Cardiac muscle cell (in vitro differentiated cells and primary cell): Measurements from ENCODE around the gene MAP2K7. TPM values are rescaled to one million over a fixed set of nuclear protein-coding genes. Genes with fewer than 3 reads are reported as not detected.
A peak's percentile ranks its signal among the peaks of the same experiment; 100 is the strongest.
"Not testable (repeated sequence)": the region's sequence is repeated elsewhere in the genome, so short reads cannot be mapped to it uniquely, and the experiment has no call there.

Experiments
- DNase-seq, 2 donors: peaks; one replicate each; pipeline versions ENCODE4 v3.0.0 to v3.0.0-alpha.2; 2010 to 2017; ENCODE audit warnings: low read depth in 1 of 2, low spot score in 1 of 2
- H3K27ac ChIP-seq: fragments of 200-600 bp; sonication (generic); 2 replicates; pipeline ENCODE4 v1.5.1; 2016
- H3K27me3 ChIP-seq: fragments of 200-600 bp; sonication (generic); 2 replicates; pipeline ENCODE4 v1.6.0; 2016; ENCODE audit warnings: control low read depth
- H3K36me3 ChIP-seq: fragments of 200-600 bp; sonication (generic); 2 replicates; pipeline ENCODE4 v1.5.1; 2016; ENCODE audit warnings: control low read depth
- H3K4me1 ChIP-seq: fragments of 200-600 bp; sonication (generic); 2 replicates; pipeline ENCODE4 v1.8.1; 2017; ENCODE audit warnings: low read depth, mild to moderate bottlenecking, mixed run types
- H3K4me3 ChIP-seq: fragments of 200-600 bp; sonication (generic); 2 replicates; pipeline ENCODE4 v1.5.1; 2016; ENCODE audit warnings: mild to moderate bottlenecking
- H3K9me3 ChIP-seq: fragments of 200-600 bp; sonication (generic); 2 replicates; pipeline ENCODE4 v1.5.1; 2017; ENCODE audit warnings: low read depth, mild to moderate bottlenecking, control low read depth
- polyA plus RNA-seq: library from polyadenylated mRNA; unstranded; fragments of >200 nt; fragmentation: Nextera tagmentation; extraction: Ambion mirVana; gene quantifications from 2 replicates; pipeline ENCODE4 v1.2.1, GENCODE V29; 2016
- total RNA-seq: library from RNA; depleted of rRNA; stranded (reverse); fragments of >200 nt; gene quantifications from 2 replicates; pipeline ENCODE4 v1.2.3, GENCODE V29; 2016
- TF ChIP-seq, protein P1 (sequence below): IDR thresholded peaks from 2 replicates; pipeline ENCODE4 v1.5.1; 2012; ENCODE audit warnings: low read depth, mild to moderate bottlenecking, low read length

The MAP2K7 gene
- total and polyA plus RNA-seq, 2 experiments from 2014 or later, result 12.4 to 24.1 TPM

DNA sequence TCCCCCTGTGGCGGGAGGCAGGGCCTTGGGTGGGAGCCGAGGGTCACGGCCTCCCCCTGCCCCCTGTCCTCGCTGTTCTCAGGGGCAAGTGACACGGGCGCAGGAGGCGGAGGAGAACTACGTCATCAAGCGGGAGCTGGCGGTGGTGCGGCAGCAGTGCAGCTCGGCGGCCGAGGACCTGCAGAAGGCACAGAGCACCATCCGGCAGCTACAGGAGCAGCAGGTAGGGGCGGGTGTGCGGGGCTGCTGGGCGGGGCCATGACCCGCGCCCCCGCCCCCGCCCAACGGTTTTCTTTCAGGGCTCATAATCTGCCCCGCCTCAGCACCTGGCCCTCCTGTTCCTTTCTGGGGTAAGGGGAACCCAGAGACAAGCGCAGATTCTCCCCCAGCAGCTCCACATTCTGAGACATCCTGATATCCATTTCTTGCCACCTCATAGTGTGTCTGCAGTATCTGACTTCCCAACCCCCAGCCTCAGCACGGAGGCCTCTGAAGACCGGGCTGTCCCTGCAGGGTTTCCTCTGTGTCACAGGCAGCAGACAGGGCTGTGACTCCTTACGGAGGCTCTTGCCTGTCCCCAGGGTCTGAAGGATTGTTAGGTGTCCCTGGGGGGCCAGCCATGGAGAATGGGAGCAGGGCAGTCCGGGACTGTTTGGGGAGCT is 45.4 kb upstream of the MAP2K7 start:
- Histone ChIP-seq H3K9me3 (no peaks in the 10 kb centered on the region), H3K36me3 (no peaks in the 10 kb centered on the region), H3K27ac (no peak overlapping the region), H3K4me1 (peaks cover 21% of the 10 kb centered on the region), H3K4me3 (no peak overlapping the region), H3K27me3 (peaks cover 34% of the 10 kb centered on the region)
- TF ChIP-seq, protein P1, sequence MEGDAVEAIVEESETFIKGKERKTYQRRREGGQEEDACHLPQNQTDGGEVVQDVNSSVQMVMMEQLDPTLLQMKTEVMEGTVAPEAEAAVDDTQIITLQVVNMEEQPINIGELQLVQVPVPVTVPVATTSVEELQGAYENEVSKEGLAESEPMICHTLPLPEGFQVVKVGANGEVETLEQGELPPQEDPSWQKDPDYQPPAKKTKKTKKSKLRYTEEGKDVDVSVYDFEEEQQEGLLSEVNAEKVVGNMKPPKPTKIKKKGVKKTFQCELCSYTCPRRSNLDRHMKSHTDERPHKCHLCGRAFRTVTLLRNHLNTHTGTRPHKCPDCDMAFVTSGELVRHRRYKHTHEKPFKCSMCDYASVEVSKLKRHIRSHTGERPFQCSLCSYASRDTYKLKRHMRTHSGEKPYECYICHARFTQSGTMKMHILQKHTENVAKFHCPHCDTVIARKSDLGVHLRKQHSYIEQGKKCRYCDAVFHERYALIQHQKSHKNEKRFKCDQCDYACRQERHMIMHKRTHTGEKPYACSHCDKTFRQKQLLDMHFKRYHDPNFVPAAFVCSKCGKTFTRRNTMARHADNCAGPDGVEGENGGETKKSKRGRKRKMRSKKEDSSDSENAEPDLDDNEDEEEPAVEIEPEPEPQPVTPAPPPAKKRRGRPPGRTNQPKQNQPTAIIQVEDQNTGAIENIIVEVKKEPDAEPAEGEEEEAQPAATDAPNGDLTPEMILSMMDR, result no peak
- peak in 1 of 2 donors; percentile 63 for DNase-seq

DNA sequence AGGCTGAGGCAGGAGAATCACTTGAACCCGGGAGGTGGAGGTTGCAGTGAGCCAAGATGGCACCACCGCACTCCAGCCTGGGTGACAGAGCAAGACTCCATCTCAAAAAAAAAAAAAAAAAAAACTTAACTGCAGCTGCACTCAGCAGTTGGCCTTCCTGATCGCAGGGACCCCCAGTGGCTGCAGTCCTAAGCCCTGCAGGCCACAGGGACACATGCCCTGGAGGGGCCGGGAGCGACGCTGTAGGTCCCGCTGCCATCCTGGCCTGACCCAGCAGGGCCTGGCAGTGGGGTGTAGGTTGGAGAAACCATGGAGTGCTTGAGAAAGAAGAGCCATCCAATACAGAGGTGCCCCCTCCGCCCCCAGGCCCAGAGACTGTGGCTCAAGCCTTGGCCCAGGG is 44.6 kb upstream of the MAP2K7 start:
- not testable (repeated sequence) for H3K4me3 ChIP-seq, H3K36me3 ChIP-seq, H3K27ac ChIP-seq, H3K9me3 ChIP-seq, DNase-seq
- Histone ChIP-seq H3K27me3 (peaks cover 43% of the 10 kb centered on the region), H3K4me1 (peaks cover 18% of the 10 kb centered on the region)

DNA sequence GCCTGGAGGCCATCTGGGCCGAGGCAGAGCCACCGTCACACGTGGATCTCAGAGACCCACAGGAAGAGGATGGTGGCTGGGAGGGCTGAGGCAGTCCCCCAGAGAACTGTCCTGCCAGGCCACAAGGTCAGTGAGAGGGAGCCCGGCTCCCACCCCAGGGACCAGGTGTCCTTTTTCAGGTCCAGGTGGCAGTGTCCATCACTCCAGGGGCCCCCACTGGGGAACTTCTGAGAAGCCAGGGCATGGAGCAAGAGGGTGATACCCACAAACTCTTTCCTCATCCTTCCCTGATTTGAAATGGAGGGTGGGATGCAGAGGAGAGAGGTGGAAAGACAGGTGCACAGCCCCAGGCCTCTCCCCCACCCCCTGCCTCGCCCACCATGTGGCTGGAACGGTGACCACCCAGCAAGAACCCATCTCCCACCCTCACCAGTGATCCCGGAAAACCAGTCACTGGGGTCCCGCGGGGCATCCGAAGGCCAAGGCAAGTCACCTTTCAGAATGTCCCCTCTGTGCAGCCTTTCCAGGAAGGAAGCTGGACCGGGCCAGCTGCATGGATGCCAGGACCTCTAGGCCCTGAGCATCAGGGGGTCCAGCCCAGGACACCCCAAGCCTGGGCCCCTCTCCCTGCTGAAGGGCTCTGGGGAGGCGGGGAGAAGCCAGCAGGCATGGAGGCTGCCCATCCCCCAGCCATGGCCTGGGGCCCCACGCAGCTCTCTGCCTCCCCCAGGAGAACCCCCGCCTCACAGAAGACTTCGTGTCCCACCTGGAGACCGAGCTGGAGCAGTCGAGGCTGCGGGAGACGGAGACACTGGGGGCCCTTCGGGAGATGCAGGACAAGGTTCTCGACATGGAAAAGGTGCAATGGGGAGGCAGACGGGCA is 43.6 kb upstream of the MAP2K7 start:
- no peak for DNase-seq
- no peak overlapping the region for H3K4me3 ChIP-seq
- H3K9me3 ChIP-seq, result no peaks in the 10 kb centered on the region
- TF ChIP-seq, protein P1, result no peak
- H3K27ac ChIP-seq, result no peak overlapping the region
- peaks cover 18% of the 10 kb centered on the region for H3K4me1 ChIP-seq
- no peaks in the 10 kb centered on the region for H3K36me3 ChIP-seq
- H3K27me3 ChIP-seq, result peaks cover 53% of the 10 kb centered on the region

DNA sequence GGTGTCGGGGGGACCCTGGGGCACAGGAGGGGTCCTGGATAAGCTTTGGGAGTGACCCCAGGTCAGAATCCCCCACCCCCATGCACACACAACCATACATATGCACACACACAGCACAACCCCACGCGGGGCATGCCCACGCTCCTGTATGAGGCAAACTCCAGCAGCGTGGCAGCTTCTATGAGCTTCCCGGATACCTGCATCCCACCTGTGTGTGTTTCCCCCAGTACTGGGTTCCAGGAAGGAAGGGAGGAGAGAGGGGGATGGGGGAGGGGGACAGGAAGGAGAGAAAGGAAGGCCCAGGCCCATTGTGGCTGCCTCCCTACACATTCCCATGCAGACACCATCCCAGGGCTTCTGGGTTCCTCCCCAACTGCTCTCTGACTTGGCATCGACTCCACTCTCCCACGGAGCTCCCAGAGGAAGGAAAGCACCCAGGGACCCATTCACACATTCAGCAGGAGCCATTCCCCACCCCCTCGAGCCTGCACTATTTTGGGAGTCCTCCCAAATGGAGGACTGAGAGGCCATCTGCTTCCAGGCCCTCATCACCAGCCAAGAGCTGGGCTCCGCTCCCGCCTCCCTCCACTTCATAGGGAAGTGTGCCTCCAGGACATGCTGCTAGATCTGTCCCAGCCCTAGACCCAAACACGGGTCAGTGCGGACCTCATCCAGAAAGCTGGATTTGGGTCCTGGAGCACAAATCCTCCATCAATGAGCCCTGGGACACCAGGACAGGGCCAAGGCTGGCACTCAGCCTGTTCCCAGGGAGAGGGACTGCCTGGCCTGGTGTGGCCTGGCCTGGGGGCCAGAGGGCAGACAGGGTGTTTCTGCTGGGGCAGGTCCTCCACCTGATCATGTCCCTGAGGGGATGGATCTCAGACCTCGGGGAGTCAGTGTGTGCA is 42.7 kb upstream of the MAP2K7 start:
- Histone ChIP-seq H3K9me3 (no peaks in the 10 kb centered on the region), H3K4me3 (no peak overlapping the region), H3K27ac (no peak overlapping the region), H3K4me1 (peaks cover 18% of the 10 kb centered on the region), H3K36me3 (no peaks in the 10 kb centered on the region), H3K27me3 (peaks cover 60% of the 10 kb centered on the region)
- DNase-seq, result no peak
- TF ChIP-seq, protein P1, result no peak

DNA sequence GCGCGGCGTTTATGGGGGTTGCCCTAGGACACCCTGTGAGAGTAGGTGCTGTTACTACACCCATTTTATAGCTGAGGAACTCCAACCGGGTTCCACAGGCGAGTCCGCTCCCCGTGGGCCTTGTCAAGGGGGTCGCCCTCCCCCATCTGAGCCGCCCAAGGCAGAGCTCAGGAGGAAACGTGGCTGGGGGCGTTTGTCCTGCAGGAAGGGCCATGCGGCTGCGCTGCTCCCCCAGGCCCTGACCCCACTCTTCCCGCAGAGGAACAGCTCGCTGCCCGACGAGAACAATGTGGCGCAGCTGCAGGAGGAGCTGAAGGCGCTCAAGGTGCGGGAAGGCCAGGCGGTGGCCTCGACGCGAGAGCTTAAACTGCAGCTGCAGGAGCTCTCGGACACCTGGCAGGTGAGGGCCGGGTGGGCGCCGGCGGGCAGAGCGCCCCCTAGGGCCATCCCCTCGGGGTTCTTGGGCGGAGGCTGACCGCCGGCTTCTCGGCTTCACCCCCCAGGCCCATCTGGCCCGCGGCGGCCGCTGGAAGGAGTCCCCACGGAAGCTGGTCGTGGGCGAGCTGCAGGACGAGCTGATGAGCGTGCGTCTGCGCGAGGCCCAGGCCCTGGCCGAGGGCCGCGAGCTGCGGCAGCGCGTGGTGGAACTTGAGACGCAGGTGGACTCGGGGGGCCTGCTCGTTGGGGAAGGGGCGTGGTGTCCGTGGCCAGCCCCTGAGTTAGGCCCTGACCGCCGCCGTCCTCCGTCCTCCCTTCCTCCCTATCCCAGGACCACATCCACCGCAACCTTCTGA is 41.9 kb upstream of the MAP2K7 start:
- peaks cover 16% of the 10 kb centered on the region for H3K4me1 ChIP-seq
- no peaks in the 10 kb centered on the region for H3K9me3 ChIP-seq
- TF ChIP-seq, protein P1, result no peak
- no peak overlapping the region for H3K27ac ChIP-seq
- H3K4me3 ChIP-seq, result peak overlapping the region; percentile 15
- peaks cover 68% of the 10 kb centered on the region for H3K27me3 ChIP-seq
- H3K36me3 ChIP-seq, result no peaks in the 10 kb centered on the region
- no peak for DNase-seq
